GM19043 (cell line): Measurements from ENCODE around the gene PLA2G4B.

Experiments
- ATAC-seq: cut with Tn5 transposase; IDR thresholded peaks from one replicate; pipeline ENCODE4 v1.9.1; 2021; ENCODE audit warnings: low read depth; ENCODE audit not compliant: unreplicated experiment

The PLA2G4B gene, protein sequence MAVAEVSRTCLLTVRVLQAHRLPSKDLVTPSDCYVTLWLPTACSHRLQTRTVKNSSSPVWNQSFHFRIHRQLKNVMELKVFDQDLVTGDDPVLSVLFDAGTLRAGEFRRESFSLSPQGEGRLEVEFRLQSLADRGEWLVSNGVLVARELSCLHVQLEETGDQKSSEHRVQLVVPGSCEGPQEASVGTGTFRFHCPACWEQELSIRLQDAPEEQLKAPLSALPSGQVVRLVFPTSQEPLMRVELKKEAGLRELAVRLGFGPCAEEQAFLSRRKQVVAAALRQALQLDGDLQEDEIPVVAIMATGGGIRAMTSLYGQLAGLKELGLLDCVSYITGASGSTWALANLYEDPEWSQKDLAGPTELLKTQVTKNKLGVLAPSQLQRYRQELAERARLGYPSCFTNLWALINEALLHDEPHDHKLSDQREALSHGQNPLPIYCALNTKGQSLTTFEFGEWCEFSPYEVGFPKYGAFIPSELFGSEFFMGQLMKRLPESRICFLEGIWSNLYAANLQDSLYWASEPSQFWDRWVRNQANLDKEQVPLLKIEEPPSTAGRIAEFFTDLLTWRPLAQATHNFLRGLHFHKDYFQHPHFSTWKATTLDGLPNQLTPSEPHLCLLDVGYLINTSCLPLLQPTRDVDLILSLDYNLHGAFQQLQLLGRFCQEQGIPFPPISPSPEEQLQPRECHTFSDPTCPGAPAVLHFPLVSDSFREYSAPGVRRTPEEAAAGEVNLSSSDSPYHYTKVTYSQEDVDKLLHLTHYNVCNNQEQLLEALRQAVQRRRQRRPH

DNA sequence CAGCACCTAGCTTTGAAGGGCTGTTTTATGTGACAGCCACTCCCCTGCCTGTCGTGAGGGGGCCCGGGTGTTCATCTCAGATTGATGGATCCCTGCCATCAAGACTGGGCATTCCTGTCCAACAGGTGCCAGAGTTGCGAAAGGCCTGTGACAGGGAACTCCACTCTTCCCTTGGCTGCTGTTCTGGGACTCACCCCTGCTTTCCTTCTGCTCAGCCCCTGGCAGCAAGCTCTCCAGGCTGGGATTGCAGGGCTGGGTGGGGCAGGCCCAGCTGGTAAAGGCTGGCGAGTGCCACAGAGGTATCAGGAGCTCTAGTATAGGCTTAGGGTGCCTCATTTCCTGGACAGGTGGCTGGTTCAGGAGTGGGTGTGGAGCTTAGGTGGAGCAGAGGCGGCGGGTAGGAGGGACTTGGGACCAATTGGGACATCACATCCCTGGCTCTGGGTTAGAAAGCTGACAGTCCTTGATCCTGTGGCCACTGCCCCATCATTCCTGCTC, at the start of gene PLA2G4B:
Gene PLA2G4B, plus strand, starts transcription at position 448 of the 498 bp plus-strand sequence. CDS start 67 bp downstream, outside the sequence.
- no peak for ATAC-seq

- ATAC-seq = no peak
Observed at GRCh38 chr15:41789236-41789635, 49.4 kb upstream of the PLA2G4B start.

GRCh38 chr15:41789662-41790061, 49.0 kb upstream of the PLA2G4B start:
- ATAC-seq = no peak

DNA sequence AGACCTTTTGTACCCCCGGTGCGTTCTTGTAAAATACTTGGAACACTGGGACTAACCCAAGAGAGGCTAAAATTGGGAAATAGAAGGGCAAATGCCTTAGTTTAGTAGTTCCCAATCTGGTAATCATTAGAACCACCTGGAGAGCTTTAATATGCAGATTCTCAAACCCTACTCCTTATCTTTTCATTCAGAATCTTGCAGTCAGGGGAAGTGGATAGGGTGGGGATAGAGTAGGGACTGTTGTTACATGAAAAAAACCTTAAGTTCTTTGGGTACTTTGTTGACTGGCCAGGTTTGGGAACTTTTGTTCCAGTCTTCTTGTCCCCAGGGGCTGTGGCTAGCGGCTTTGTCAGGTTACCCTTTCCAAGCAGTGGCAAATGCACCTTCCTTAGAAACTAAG, 48.5 kb upstream of the PLA2G4B start:
- no peak for ATAC-seq

GRCh38 chr15:41790756-41791546, 47.7 kb upstream of the PLA2G4B start:
- ATAC-seq = no peak

DNA sequence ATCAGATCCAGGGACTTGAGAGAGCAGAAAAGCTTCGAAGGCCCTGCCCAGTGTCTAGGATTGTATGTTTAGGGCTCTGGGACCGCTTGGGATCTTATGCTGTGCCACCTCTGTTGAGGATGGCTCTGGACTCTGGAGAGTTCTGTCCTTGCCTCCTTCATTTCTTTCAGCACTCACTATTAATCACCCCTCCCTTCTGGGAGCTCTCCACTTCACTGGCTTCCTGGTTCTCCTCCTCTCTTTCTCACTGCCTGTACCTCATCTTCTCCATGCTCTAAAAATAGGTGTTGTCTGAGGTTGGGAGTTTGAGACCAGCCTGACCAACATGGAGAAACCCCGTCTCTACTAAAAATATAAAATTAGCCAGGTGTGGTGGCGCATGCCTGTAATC, 47.1 kb upstream of the PLA2G4B start:
- ATAC-seq = no peak

DNA sequence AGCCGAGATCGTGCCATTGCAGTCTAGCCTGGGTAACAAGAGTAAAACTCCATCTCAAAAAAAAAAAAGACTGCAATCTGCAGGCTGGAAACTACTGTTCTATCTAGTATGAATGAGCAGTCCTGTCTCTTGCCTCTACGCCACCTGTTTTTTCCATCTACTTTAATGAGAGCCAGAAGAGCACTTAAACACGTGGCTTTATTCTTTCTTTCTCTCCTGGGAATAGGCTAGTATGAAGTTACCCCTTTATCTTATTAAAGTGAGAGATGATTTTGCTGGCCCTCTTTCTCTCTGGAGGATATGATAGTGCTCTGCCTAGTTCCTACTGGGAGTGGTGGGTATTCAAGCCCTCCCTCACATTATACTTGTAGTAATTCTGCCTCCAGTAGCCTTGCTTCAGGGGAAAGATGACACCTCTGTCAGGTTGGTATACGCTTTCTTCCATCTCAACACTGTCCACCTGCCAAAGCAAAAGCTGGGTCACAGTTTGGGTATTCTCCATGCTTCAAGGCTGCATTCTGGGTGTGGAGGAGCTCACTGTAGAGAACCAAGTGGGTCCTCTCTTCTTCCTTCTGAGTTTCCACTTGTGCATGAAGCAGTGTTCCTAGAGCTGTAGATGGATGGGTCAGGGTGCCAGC, 46.5 kb upstream of the PLA2G4B start:
- ATAC-seq = no peak

- ATAC-seq = no peak
Observed at GRCh38 chr15:41794081-41794480, 44.6 kb upstream of the PLA2G4B start.

- no peak for ATAC-seq
Observed at GRCh38 chr15:41795996-41796856, 42.4 kb upstream of the PLA2G4B start.

GRCh38 chr15:41797201-41797944, 41.3 kb upstream of the PLA2G4B start:
- ATAC-seq = no peak

GRCh38 chr15:41798607-41799487, 39.8 kb upstream of the PLA2G4B start:
- no peak for ATAC-seq

DNA sequence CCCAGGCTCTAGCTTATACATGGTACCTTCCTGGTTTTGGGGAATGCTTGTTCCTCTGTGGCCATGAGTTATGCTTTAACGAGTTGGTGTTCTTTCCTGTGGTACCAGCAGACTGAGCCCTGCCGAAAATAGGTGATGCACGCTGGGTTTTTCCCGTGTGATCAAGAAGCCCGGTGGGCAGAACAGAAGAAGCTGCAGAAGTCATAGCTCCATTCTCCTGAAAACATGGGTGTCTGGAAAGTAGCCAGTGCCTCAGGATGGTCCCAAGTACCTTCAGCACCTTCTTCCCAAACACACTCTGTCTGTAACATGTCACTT, 39.2 kb upstream of the PLA2G4B start:
- ATAC-seq = no peak

- ATAC-seq = no peak
Observed at GRCh38 chr15:41801185-41801584, 37.5 kb upstream of the PLA2G4B start.

GRCh38 chr15:41801850-41802455, 36.7 kb upstream of the PLA2G4B start:
- ATAC-seq = no peak

DNA sequence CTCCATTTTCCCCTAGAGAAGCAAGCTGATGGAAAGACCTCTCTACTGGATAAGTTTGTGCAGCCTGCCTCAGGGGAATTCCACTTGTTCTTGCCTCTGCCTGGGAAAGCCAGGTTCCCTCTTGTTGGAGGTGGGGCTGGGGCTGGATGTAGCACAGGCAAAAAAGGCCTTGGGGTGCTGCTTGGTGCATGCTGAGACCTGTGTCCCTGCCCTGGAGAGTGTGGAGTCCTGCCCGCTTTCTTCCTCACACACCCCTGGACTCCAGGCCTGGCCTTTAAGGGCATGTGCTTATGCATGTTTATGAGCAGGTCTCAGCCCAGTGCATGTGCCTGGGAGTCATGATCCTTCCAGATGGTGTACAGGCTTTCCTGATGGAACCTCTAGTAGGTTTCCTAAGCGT, 34.3 kb upstream of the PLA2G4B start:
- no peak for ATAC-seq

DNA sequence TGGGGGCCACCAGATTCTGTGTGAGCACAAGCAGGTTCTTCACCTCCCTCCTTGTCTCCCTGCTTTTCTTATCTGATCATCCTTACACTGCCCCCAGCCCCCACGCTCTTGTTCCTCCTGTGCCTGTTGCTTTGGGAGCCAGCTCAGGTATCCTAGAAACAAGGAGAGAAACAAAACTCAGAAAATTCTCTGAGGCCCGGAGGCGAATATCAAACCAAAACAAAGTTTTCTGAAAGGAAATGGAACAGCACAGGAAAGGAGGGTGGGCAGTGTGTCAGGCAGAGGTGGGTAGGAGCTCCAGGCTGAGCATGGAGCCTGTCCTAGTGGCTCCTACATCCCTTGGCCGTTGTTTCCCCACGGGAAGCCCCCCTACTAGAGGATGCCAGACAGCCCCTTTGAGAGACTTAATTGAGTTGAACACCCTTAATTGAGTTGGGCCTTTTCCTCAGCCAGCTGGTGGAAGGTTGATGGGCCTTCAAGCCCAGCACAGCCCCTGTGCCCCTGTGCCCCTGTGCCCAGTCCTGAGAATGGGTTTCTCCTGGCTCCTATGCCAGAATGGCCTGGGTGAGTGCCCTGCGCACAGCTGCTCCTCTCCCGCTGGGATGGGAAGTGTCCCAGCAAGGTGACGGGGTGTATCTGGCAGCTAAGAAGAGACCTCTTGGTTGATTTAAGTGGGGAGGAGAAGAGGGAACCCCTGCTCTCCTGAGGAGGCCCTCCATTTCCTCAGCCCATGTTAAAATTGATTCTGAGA, 33.6 kb upstream of the PLA2G4B start:
- no peak for ATAC-seq

GRCh38 chr15:41805711-41806110, 32.9 kb upstream of the PLA2G4B start:
- ATAC-seq = no peak
